HG02885 (cell line): ENCODE data around the gene YBEY.
"Not testable (repeated sequence)": the region's sequence is repeated elsewhere in the genome, so short reads cannot be mapped to it uniquely, and the experiment has no call there.

Experiments used
- ATAC-seq: cut with Tn5 transposase; IDR thresholded peaks from one replicate; pipeline ENCODE4 v1.9.1; 2021; ENCODE audit warnings: mild to moderate bottlenecking; ENCODE audit not compliant: unreplicated experiment, poor library complexity

Gene YBEY

DNA sequence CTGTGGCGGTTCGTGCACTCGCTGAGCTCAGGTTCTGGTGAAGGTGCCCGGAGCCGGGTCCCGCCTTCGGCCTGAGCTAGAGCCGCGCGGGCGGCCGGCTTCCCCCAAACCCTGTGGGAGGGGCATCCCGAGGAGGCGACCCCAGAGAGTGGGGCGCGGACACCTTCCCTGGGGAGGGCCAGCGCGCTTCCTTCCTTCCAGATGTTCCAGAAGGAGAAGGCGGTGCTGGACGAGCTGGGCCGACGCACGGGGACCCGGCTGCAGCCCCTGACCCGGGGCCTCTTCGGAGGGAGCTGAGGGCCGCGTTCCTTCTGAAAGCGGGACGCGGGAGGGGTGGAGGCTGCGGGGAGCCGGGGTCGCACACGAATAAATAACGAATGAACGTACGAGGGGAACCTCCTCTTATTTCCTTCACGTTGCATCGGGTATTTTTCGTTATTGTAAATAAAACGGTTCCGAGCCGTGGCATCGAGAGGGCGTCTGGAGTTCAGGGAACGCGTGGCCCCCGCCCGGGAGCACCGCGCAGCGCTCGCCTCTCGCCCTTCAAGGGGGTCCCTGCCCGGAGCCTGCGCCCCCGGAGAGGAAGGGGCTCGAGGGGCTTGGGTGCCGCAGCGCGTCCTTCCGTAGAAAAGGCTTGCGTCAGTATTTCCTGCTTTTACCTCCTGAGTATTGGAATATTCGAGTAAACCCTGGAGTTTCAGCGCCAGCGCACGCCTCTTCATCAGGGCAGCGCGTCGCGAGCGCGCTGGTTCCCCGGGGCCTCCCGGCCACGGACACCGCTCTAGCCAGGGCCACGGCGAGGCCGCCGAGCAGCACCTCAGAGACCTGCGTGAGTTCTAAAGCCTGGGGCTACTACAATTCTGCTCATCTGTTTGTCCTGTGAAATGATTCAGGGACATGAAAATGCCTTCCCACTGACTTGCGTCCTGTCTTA lies 11.5 kb downstream of the YBEY start:
- ATAC-seq = no peak

DNA sequence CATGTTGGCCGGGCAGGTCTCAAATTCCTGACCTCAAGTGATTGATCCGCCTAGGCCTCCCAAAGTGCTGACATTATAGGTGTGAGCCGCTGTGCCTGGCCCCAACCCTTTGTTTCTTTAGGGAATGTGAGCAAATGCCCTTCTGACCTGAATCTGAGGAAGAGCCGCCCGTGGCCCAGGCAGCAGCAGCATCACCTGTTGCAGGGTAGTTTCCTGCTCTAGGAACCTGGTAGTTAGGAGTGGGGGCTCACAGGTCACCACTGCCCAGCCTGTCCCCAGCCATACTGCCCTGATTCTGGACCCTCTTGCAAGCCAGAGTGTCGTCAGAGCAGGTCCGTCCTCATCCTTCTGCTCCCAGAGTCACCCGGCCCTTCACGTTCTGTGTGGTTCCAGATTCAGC lies 13.0 kb downstream of the YBEY start:
- ATAC-seq = no peak

DNA sequence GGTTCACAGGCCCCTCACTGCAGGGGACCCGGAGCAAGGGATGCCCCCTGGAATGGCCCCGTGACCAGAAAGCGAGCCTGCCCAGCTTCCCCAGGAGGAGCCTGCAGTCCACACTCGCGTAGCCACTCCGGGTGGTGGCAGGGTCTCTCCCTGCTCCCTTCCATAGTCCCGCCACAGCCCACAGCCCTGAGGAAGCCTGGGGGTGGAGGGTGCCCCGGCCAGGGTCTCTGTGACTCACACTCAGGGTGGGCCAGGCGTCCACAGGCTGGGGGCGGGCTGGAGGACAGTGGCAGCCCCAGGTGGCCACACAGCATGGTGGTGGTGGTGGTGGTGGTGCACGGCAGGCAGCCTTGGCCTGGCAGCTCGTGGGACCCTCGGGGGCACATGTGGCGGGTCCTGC lies 15.6 kb downstream of the YBEY start:
- no peak for ATAC-seq

DNA sequence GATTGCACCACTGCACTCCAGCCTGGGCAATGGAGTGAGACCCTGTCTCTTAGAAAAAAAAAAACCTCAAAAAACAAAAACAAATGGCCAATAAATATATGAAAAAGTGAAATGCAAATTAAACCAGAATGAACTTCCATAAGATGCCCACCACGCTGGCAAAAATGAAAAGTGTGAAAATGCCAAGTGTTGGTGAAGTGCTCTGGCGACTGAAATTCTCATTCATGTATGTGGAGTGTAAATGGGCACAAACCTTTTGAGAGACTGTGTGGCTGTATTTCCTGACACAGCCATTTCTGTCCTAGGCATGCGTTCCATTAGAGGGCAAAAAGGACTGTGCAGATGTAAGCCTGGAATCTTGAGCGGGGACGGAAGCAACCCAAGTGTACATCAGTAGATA lies 18.3 kb downstream of the YBEY start:
- ATAC-seq = no peak

DNA sequence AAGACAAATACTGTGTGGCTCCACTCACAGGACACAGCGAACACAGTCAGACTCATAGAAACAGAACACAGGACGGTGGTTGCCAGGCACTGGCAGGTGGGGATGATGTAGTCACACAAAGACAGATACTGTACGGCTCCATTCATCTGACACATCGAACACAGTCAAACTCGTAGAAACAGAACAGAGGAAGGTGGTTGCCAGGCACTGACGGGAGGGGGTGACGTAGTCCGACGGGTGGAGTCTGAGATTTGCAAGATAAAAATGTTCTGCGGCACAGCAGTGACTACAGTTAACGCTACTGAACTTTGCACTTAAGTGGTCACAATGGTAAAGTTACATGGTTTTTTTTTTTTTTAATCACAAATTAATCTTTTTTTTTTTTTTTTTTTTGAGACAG lies 18.8 kb downstream of the YBEY start:
- ATAC-seq = no peak

DNA sequence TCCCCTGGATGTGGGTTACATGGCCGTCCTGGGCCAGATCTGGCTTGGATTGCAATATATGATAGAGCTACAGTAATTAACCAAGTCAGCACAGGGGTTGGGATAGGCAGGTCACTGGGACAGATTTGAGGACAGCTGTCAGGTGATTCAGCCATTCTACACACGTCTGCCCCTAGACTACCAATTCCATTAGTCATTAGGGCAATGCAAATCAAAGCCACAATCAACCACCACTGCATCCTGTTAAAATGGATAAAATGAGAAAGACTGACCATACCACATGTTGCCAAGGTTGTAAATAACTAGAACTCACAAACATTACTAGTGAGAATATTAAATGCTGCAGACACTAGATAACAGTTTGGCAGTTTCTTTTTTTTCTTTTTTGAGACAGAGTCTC lies 21.5 kb downstream of the YBEY start:
- ATAC-seq = no peak

DNA sequence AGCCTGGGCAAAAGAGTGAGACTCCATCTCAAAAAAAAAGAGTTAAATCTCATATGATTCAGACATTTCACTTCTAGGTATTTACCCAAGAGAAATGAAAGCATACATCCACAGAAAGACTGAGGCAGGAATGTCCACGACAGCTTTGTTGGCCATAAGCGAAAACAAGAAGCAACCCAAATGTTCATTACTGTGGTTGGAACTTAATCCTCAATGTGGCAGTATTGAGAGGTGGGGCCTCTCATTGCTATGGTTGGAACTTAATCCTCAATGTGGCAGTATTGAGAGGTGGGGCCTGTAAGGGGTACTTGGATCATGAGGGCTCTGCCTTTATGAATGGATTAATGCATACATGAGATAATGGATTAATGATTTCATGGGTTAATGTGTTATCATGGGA lies 22.3 kb downstream of the YBEY start:
- no peak for ATAC-seq

DNA sequence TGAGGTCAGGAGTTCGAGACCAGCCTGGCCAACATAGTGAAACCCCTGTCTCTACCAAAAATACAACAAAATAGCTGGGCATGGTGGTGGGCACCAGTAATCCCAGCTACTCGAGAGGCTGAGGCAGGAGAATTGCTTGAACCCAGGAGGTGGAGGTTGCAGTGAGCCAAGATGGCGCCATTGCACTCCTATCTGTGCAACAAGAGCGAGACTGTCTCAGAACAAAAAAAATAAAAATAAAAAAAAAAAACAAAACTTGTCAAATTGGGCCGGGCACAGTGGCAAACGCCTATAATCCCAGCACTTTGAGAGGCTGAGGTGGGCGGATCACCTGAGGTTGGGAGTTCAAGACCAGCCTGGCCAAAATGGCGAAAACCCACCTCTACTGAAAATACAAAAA lies 24.1 kb downstream of the YBEY start:
- not testable (repeated sequence) for ATAC-seq

DNA sequence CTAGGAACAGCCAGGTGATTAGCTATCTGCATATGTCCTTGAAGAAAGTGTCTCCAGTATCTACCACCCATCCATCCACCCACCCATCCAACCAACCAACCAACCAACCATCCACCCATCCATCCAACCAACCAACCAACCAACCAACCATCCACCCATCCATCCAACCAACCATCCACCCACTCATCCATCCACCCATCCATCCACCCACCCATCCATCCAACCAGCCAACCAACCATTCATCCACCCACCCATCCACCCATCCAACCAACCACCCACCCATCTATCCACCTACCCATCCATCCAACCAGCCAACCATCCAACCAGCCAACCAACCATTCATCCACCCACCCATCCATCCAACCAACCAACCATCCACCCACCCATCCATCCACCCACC lies 25.4 kb downstream of the YBEY start:
- no peak for ATAC-seq

DNA sequence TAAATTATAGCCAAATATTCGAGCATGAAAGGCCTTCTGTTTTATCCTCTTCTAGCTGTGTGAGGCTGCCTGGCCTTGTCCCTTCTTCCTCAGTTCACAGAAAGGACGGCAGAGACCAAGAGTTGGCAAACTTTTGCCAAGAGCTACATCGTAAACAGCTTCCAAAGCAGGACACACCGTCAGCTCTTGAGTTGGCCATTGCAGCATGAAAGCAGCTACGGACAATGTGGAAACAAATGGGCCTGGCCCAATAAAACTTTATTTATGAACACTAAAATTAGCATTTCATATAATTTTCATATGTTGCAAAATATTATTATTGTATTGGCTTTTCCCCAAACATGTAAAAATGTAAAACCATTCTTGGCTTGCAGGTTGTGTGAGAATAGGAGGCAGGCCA lies 26.8 kb downstream of the YBEY start:
- ATAC-seq = no peak

DNA sequence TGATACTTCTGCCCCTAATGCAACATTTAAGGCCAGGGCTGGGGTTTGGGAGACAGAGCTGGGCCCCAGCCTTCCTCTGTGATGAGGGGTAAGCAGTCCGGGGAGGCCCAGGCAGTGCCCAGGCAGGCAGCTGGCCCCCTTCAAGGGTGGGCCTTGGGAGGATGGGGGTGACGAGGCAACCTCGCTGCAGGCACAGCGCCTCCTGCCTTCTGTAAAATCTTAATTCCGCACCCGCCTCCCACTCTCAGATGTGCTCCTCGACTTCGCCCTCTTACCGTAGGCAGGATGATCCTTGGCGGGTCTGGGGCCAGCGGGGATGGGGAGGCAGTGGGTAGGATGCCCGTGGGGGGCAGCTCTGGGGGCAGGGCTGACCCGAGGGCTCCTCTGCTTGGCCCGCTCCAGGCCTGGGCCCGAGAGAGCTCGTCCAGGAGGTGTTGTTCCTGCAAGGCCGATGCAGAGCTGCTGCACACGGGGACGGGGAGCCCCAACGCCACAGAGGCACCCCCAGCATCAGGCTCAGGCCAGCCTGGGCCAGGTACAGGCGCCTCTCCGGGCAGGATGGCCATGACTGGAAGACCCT lies 28.4 kb downstream of the YBEY start:
- no peak for ATAC-seq

DNA sequence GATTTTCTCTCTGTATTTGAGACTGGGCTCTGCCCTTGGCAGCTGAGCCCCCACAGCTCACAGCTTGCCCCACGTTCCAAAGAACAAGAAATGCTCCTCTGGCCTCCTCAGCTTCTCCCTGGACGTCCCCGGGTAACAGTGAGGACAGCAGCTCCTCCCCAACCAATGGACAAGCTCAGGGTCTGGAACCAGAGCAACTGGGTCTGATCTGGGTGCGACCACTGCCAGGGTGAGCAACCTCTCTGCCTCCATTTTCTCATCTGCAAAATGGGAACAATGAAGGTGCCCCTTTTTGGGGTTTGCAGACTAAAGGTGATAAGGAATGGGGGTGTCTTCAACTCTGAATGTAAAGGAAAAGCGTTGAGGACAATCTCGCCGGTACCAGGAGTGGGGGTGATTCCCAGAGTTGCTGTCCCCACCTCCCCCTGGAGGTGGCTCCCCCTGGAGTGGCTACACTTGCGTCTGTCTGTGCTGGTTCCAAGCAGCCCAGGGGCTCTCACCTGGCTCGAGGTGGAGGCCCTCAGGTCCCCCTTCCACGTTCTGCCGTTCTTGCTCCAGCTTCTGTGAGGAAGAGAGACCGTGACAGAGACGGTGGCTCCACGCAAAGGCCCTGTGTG lies 30.7 kb downstream of the YBEY start:
- no peak for ATAC-seq

DNA sequence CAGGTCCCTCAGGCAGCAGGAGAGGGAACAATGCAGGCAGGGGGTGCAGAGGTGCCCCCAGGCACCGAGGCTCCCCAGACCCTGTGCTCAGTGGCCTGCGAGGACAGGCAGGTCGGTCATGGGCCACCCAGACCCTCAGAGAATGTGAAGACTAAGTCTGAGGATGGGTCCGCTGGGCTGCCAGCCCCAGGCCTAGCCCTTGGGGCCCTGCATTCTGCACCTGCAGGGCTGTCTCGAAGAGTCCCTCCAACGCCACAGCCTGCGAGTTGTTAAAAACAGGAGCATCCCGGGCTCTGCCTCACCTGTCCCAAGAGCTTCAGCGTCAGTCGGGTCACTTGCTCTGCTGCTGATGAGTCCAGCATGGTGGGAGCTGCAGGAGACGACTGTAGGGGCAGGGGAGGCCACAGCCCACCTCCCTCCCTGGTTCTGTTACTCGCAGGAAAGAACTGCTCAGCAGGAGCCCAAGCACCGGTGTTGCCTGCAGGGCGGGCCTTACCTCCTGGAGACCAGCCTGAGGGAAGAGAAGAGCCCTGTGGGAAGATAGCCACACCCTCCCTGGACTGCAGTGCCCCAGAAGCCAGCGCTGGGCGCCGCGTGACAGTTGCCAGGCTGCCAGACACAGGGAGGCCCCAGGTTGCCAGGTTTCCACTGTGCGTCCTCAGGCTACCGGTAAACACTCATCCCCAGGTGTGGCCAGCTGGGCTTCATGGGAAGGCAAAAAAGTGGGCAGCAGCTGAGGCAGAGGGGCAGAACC lies 31.7 kb downstream of the YBEY start:
- ATAC-seq = no peak

DNA sequence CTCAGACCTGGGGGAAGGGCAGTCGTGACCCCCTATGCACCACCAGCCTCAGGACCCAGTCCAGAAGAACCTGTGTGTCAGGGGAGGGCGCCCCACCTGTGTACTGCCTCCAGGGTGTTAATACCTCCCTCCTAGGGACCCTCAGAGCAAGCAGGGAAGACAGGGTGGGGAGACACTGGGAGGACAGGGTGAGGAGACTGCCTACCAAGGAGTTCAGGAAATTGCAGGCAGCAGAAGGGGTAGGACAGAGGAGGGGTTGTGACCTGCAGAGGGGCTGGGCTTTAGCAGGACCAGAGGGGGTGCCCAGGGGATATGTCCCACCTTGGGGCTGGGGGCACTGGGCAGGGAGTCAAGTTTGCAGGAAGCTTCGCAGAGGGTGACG lies 32.3 kb downstream of the YBEY start:
- no peak for ATAC-seq

DNA sequence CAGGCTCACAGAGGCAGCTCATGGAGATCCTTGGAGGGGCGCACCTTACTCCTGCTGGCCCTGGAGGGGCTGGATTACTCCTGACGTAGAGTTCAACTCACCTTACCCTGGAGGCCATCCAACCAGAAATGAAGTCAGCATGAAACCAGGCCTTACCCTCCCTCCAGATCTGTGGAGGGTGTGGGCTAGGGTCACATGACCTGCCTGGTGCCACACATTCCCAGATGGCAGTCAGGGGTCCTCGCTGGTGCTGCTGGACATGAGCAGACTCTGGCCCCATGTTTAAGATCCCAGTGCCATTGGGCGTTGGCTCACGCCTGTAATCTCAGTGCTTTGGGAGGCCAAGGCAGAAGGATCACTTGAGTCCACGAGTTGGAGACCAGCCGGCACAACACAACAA lies 33.0 kb downstream of the YBEY start:
- no peak for ATAC-seq

DNA sequence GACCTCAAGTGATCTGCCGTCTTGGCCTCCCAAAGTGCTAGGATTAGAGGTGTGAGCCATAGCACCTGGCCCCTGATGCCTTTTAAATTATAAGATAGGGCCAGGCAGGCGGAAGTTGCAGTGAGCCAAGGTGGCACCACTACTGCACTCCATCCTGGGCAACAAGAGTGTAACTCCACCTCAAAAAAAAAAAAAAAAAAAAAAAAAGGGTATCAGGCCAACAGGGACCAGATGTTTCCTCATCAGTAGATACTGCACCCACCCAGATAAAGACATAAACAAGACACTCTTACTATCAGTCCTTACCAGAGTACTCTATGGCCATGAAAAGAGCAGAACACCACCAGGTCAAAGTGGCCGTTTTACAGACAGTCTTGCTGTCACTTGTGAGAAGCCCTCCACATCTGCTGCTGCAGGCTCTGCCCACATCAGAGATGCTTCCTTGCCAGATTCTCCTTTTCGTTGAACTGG lies 34.2 kb downstream of the YBEY start:
- no peak for ATAC-seq

DNA sequence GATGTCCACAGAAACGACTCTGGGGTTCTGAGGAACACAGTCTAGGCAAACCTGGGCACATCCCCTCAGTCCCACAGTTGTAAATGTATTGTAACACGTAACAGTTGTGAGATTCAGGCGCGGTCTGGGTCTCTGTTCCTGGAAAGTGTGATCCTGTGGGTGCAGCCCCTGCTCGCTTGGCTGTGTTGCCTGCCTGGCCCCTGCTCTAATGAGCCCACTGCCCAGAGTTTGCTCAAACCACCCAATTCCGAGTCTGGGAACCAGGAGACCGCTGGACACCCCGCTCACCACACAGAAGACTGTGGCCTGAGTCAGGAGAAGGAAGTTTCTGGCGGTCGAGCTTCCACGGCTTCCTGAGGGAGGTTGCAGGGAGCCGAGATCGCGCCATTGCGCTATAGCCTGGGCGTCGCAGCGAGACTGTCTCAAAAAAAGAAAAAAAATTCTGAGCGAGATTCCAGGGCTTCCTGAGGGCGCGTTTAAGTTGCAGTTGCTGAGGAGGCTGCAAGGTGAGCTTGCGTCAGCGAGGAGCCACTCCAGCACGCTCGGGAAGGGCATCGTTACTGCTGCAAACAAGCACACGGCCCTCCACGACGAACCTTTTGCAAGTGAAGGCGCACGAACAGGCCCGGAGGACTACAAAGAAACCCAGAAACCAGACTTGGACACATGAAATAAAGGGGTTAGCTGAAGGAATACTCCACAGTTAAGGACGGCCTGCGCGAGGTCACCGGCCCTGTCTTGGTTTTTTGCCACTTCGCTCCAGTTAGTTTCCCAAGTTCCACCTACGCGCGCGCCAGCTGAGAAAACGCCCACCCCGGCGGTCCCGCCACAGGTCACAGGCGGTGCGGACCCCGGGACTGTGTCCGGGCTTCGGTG lies 36.4 kb downstream of the YBEY start:
- ATAC-seq = no peak

DNA sequence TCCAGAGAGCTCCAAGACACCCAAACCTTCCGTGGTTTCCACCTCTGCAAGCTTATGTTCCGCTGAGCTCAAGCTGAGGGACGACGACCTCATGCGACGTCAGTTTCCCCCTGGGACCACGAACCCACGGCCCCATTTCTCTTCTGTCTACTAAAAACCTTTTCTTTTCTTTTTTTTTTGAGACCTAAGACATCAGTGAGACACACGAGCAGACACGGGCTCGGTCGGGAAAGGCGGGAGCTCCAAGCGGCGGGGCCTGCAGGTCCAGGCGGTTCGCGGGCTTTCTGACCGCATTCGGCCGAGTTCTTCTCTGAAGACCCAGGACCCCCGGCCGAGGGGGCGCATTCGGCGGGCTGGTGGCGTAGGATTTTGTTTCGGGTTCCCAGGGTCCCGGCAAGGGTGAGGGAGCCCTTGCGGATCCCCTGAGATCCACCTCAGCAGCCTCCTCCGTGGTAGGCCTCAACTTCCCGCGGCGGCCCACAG lies 37.1 kb downstream of the YBEY start:
- ATAC-seq = no peak

DNA sequence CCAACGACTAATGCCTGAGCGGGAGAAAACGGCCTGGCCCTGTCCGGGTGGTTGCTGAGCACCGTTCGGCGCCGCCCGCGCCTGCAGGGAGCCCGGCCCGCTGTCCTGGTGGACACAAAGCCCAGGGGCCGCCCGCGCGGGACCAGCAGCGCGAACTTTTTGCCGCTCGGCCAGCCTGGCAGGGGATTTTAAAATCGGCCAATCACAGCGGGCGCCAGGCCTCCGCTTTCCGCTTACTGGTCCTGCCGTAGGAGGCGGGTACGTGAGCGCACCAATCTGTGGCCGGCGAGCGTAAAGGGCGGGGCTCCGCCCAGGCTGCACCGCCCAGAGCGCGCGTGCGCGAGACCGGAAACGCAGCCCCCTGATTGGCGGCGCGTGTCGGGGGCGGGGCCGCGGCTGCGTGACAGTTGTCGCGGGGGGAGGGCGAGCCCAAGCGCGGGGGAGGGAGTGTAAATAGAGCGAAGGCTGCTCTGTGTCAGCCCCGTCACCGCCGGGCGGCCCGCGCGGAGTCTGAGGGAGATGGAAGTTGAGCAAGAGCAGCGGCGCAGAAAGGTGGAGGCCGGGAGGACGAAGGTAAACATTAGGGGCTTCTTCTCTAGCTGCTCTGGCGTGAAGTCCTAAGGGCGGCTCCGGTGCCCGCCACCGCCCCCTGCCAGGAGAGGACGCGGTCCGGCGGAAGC lies 37.7 kb downstream of the YBEY start, which contains the start of the genes C21orf58 and PCNT:
C21orf58 (minus strand) TSS at position 161 of the 680 bp plus-strand sequence. CDS start 1,132 bp downstream, outside the sequence.
PCNT (plus strand) TSS at position 447 of the 680 bp plus-strand sequence; CDS start at position 520, 73 bp downstream.
- peak; percentile 79 for ATAC-seq
